GM19099 (cell line): ENCODE measurements around the gene WDSUB1.
A peak's percentile ranks its signal among the peaks of the same experiment; 100 is the strongest.

Source experiments
- POLR2A ChIP-seq: IDR thresholded peaks from 3 replicates; pipeline ENCODE4 v1.6.1; 2011; ENCODE audit warnings: low read depth; ENCODE audit not compliant: insufficient read length; ENCODE audit errors: extremely low read depth

The WDSUB1 gene, protein sequence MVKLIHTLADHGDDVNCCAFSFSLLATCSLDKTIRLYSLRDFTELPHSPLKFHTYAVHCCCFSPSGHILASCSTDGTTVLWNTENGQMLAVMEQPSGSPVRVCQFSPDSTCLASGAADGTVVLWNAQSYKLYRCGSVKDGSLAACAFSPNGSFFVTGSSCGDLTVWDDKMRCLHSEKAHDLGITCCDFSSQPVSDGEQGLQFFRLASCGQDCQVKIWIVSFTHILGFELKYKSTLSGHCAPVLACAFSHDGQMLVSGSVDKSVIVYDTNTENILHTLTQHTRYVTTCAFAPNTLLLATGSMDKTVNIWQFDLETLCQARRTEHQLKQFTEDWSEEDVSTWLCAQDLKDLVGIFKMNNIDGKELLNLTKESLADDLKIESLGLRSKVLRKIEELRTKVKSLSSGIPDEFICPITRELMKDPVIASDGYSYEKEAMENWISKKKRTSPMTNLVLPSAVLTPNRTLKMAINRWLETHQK

DNA sequence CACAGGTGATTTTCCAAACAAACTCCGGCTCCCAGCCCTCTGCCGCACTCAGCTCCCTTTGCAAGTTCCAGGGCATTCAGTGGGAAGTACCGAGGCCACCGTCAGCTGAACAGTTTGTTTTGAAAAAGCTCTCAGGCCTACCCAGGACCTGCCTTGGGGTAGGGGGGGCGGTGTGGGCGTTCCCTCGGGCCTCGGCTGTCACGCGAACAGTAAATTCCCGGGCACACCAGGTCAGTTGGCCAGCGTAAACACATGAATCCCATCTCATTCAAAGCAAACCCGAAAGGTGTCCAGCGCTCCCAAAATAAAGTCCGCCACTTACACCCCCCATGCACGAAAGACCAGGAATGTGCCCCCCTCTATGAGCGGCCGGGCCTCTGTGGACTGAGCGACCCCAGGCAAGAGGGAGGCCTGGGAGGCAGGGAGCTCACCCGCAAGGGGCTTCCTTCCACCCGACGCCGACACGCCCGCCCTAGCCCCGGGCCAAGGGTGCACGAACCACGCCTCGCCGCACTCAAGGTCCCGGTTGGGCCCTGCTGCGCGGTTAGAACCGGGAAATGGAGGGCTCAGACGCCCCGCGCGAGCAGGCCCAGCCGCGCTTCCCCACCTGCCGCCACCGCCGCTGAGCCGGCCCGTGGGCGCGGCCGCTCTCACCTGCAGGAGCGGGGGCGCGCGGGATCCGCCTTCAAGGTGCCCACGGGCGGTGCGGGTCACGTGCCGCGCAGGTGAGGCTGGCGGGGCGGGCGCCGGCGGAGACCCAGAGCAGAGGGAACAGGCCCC is at the start of gene WDSUB1:
WDSUB1 (minus strand) TSS at position 775 of the 780 bp plus-strand sequence. CDS start 3,634 bp downstream, outside the sequence.
- no peak for TF ChIP-seq POLR2A

DNA sequence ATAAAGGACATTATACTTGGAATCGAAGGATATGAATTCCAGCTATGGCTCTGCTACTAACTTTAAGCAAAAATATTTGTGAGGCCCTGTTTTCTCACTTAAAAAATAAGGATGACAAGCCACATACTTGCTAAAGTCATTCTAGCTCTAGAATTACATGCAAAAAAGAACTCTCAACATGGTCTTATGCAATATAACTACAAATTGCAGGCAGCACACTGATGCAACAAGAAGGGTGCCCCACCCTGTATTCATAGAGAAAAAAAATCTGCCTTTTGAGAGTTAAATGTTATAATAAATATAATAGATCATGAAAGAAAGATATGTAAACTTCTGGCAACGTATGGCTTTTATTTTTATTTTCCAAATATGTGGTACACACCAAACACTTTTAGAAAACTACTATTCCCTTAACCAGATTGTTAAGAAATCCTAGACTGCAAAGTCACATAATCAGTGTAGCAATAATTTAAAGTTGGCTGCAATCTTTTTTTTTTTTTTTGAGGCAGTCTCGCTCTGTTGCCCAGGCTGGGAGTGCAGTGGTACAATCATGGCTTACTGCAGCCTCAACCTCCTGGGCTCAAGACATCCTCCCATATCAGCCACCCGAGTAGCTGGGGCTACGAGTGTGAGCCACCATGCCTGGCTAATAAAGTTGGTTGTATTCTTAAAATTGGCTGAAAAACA is 40.2 kb upstream of the WDSUB1 start:
- no peak for TF ChIP-seq POLR2A

DNA sequence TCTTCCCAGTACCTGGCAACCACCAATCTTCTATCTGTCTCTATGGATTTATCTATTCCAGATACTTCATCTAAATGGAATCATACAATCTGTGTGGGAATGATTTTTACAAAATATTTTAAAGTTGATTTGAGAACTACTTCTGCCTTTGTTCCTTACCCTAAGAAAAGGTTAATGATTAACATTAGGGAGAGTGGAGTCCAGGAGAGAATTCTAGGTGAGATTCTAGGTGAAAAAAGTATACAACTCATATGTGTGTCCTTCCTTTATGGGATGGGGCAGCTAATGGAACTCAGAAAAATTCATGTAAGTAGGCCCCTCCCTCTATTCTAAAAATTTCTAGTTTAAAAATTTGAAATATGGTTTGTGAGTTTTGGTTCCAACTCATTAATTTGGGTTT is 35.9 kb upstream of the WDSUB1 start:
- TF ChIP-seq POLR2A: no peak

DNA sequence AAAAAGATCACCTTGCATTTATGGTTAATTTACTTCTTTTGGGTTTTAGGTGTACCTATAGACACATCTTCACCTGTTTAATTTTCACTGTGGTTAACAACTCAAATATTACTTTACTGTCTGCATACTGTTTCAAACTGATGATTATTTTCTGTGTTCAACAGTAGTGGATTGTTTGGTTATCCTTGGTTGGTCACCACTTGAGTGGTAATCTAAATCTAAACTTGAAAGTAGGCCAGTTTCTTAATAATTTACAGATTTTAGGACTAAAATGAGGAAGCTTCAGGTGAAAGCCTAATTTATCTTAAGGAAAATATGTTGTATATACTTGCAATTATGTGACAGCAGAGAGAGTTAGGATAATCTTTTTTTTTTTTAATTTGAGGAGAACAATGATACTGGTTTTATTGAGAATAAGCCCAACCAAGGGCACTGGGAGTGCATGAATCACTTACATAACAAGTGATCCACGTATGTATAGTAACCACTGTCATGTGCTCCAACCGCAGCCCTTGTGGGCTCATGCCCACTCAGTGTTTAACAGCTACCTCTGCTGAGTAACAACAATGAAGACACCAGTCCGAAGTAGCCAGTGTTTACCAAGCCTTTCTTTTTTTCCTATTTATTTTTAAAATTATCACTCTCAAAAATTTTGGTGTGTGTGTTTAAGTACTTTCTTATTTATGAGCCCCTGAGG is 31.0 kb upstream of the WDSUB1 start:
- no peak for TF ChIP-seq POLR2A

DNA sequence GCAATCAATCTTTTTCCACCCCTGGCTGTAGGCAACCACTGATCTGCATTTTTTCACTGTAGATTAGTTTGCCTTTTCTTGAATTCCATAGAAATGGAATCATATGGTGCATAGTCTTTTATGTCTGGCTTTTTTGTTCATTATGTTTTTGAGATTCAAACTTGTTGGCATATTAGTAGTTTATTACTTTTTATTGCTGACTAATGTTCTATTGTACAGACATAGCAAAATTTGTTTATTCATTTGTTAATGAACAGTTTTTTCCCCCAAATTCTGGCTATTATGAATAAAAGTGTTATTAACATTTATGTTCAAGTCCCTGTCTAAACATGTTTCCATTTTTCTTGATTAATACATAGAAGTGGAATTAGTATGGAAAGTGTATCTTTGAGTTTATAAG is 21.4 kb upstream of the WDSUB1 start:
- TF ChIP-seq POLR2A: no peak

DNA sequence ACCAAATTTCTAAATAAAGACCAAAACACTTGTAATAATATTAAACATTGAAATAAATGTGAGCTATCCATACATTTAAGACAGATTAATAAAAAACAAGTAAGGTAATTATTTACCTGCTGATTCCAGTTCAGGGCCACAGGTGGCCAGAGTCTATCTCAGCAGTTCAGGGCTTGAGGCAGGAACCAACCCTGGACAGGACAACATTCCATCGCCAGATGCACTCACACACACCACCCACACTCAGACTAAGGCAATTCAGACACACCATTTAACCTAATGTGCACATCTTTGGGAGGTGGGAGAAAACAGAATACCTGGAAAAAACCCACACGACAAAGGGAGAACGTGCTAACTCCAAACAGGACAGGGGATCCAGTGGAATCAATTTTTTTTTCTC is 14.1 kb upstream of the WDSUB1 start:
- no peak for TF ChIP-seq POLR2A

DNA sequence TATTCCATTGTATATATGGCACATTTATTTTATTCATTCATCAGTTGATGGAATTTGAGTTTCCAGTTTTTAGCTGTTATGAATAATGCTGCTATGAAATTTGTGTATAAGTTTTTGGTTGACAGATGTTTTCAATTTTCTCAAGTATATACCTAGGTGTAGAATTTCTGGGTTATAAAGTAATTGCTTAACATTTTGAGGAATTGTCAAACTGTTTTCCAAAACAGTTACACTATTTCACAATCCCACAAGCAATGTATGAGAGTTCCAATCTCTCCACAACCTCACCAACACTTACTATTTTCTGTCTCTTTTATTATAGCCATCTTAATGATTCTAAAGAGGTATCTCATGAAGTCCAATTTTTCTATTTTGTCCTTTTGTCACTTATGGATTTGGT is 12.5 kb upstream of the WDSUB1 start:
- TF ChIP-seq POLR2A: no peak

DNA sequence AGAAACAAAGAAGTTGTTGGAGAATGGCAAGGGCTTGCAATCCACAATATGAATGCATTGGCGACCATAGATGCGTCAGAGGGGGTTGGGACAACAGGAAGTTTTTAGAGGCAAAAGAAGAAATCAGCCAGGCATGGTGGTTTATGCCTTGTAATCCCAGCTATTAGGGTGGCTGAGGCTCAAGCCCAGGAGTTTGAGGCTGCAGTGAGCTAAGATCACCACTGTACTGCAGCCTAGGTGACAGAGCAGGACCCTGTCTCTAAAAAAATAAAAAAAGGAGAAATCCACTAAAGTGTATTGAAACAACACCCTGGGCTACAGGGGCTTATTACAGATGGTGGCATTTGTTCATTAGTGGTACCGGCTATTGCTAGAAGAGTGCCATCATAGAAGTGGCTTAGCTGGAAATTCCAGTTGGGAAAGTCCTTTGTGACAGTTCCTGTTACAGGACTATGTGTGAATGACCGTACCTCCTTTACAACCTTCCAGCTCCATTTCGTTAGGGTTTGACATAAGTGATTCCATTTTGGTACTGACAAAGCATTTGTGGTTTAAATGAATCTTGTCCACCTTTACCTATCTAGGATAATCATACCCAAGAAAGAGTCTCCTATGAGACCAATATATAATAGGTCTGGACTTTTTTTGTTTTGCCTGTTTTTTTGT is 10.7 kb upstream of the WDSUB1 start:
- TF ChIP-seq POLR2A: no peak

DNA sequence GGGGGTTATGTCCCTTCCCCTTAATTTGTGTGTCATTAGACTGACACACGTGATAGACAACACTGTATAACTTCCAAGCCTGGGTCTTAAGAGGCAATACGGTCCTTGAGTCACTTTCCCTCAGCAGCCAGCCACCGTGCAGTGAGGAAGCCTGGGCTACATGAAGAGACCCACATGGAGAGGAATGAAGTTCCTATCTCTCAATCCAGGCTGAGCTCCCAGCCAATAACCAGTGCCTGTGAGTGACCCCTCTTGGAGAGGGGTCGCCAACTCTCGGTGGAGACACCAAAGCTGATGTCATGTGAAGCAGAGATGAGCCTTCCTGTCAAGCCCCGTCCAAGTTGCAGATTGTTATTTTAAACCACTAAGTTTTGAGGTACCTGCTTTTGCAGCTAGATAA is 5.7 kb upstream of the WDSUB1 start:
- TF ChIP-seq POLR2A: no peak

DNA sequence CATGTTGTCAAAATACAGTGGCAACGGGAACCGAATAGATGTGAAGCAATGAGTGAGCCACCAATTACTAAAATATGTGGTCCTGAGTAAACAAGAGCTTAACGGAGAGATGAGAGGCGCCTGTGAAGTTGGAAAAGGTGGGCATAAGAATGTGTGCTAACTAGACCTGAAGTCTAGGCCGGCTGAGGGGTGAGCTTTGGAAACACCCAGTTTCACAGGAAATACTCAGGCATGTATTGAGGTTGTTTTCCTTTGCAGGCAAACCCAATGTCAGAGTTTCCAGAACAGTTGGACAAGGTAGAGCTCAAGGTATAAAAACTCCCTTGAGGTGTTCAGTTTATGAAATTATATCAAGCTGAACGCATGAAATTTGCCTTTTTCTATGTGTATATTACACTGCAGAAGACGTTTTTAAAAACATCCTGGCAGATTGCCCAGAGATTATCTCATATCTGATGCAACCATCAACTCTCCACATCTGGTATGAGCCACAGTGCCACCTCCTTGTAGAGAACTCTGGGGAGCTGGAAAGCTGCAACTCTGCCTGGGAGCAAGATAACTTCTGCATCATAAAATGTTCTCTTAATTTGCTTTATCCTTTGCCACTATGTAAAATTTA is 3.9 kb upstream of the WDSUB1 start:
- no peak for TF ChIP-seq POLR2A

DNA sequence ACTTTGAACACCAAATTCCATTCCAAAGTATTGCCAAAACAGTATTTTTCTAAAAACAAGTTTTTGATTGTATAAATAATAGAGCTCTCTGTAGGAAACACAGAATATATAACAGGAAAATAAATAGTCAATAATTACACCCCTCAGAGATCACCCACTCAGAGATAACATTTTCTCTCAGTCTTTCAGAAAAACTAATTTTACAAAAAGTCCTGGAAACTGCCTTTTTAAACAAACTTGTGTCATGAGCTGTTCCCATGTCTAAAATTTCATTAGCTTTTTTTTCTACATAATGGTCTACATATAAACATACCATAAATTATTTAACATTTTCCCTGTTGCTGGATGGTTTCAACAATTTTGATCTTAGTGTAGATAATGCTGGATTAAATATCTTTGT is 1.2 kb upstream of the WDSUB1 start:
- TF ChIP-seq POLR2A: no peak

DNA sequence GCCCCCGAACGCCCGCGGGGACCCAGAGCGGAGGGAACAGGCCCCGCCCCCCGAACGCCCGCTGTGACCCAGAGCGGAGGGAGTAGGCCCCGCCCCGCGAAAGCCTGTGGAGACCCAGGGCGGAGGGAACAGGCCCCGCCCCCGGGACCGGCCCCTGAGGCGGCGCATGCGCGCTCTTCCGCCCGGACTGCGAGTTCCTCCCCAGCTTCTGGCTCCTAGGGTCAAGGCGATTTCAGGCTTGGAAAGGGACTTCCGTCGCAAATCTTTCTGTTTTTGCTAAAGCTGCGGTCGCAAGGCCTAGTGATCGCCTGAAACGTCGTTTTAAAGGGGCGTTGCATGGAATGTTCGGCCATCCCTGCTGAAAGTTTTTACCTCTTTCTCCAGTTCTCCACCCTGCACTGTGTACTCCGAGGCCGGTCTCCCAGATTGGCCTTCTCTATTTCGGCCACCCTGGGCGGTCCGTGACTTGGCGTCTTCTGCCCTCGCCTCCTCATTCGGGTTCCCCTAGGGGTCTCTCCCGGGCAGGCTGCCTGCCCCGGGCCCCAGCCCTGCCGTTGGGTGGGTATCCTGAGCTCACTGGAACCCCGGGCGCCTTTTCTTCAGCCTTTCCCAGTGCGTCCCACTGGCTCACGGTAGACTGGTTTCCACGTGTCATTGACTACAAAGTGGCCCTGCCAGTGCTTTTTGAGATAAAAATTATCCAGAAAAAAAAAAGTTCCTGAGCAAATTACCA is 372 bp upstream of the WDSUB1 start:
- peak; percentile 85 for TF ChIP-seq POLR2A

DNA sequence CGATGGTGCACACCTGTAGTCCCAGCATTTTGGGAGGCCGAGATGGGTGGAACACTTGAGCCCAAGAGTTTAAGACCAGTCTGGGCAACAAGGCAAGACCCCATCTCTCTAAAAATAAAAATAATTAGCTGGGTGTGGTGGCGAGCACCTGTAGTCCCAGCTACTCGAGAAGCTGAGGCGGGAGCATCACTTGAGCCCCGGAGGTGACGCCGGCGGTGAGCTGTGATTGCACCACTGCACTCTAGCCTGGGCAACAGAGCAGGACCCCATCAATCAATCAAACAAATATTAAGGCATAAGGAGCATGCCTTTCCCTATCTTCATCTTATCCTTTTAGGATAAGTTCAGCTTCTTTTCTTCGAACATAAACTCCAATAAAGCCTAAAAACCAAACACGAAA is 1.1 kb downstream of the WDSUB1 start:
- TF ChIP-seq POLR2A: no peak
